DOHH2 (cell line): ENCODE data around the gene SSUH2.

Experiments used
- H3F3A ChIP-seq: fragments of 200-600 bp; sonication (generic), shearing (Covaris generic); 2 replicates; pipeline ENCODE4 v1.6.0; 2016; ENCODE audit warnings: antibody characterized with exemption, mild to moderate bottlenecking; ENCODE audit not compliant: control insufficient read depth, insufficient read depth
- H3K27ac ChIP-seq: fragments of 200-600 bp; sonication (generic); 2 replicates; pipeline ENCODE4 v1.5.1; 2014; ENCODE audit warnings: low read depth, mild to moderate bottlenecking, low read length, moderate library complexity
- H3K27me3 ChIP-seq: fragments of 200-600 bp; sonication (generic); 2 replicates; pipeline ENCODE4 v1.6.1; 2014; ENCODE audit warnings: mild to moderate bottlenecking, low read length, mixed read lengths; ENCODE audit not compliant: control insufficient read depth
- H3K36me3 ChIP-seq: fragments of 200-600 bp; sonication (generic); 2 replicates; pipeline ENCODE4 v1.6.1; 2014; ENCODE audit warnings: mild to moderate bottlenecking, low read length, moderate library complexity, mixed read lengths; ENCODE audit not compliant: control insufficient read depth
- H3K4me1 ChIP-seq: fragments of 200-600 bp; sonication (generic); 2 replicates; pipeline ENCODE4 v1.6.1; 2014; ENCODE audit warnings: mild to moderate bottlenecking, low read length, mixed read lengths; ENCODE audit not compliant: control insufficient read depth
- H3K4me2 ChIP-seq: fragments of 200-600 bp; sonication (generic); 2 replicates; pipeline ENCODE4 v1.6.0; 2014; ENCODE audit warnings: mild to moderate bottlenecking, low read length, moderate library complexity
- H3K4me3 ChIP-seq: fragments of 200-600 bp; sonication (generic); 2 replicates; pipeline ENCODE4 v1.5.1; 2014; ENCODE audit warnings: mild to moderate bottlenecking, low read length, mixed read lengths
- H3K79me2 ChIP-seq: fragments of 200-600 bp; sonication (generic); 2 replicates; pipeline ENCODE4 v1.6.1; 2014; ENCODE audit warnings: mild to moderate bottlenecking, low read length, mixed read lengths; ENCODE audit not compliant: control insufficient read depth
- H3K9me2 ChIP-seq: fragments of 200-600 bp; sonication (generic); replicated peaks from 2 replicates; pipeline ENCODE4 v1.6.1; 2014; ENCODE audit warnings: mild to moderate bottlenecking, low read length, mixed read lengths; ENCODE audit not compliant: control insufficient read depth
- H3K9me3 ChIP-seq: fragments of 200-600 bp; sonication (generic); 2 replicates; pipeline ENCODE4 v1.6.1; 2014; ENCODE audit warnings: antibody characterized with exemption, low read length, mixed read lengths; ENCODE audit not compliant: control insufficient read depth, insufficient read depth
- H4K20me1 ChIP-seq: fragments of 200-600 bp; sonication (generic); 2 replicates; pipeline ENCODE4 v1.6.0; 2014; ENCODE audit warnings: low read depth, mild to moderate bottlenecking, antibody characterized with exemption, low read length, moderate library complexity; ENCODE audit not compliant: control insufficient read depth, insufficient read depth
- EZH2phosphoT487 ChIP-seq: fragments of 200-600 bp; sonication (generic); IDR thresholded peaks from 2 replicates; pipeline ENCODE4 v1.6.1; 2017; ENCODE audit warnings: borderline replicate concordance, mild to moderate bottlenecking, antibody characterized with exemption, low read length, moderate library complexity, mixed read lengths
- TF ChIP-seq, protein P1 (sequence below): fragments of 200-600 bp; sonication (generic); IDR thresholded peaks from one replicate; pipeline ENCODE4 v1.5.1; 2014; ENCODE audit warnings: antibody characterized with exemption, mild to moderate bottlenecking, low read depth, low read length; ENCODE audit not compliant: poor library complexity, severe bottlenecking

SSUH2 gene

DNA sequence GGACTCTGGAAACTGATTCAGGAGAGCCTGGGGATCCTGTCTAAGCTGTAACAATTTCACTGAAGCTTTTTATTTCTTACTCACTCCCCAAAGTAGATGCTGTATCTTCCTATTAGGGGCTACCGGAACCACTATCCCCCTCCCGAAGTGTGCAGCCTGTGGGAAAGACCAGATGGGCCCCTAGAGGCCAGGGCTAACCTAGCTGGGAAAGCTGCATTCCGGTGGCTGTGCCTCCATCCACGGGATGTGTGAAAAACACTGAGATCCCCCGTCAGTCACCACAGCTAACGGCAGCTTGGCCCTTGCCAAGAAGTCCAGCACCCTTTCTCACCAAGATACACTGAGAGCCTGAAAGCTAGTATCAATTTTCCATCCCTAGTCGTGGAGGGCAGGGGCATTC, 3.1 kb downstream of the SSUH2 start:
- Histone ChIP-seq H3K27ac (no peak overlapping the region), H3K4me3 (no peak overlapping the region), H3K79me2 (no peaks in the 10 kb centered on the region), H3K9me3 (no peaks in the 10 kb centered on the region), H3K36me3 (no peaks in the 10 kb centered on the region), H4K20me1 (no peaks in the 10 kb centered on the region), H3K4me1 (no peaks in the 10 kb centered on the region), H3K9me2 (no peaks in the 10 kb centered on the region), H3F3A (no peaks in the 10 kb centered on the region), H3K27me3 (peaks cover 12% of the 10 kb centered on the region), H3K4me2 (no peak overlapping the region)
- no peak for TF ChIP-seq EZH2phosphoT487
- TF ChIP-seq, protein P1, sequence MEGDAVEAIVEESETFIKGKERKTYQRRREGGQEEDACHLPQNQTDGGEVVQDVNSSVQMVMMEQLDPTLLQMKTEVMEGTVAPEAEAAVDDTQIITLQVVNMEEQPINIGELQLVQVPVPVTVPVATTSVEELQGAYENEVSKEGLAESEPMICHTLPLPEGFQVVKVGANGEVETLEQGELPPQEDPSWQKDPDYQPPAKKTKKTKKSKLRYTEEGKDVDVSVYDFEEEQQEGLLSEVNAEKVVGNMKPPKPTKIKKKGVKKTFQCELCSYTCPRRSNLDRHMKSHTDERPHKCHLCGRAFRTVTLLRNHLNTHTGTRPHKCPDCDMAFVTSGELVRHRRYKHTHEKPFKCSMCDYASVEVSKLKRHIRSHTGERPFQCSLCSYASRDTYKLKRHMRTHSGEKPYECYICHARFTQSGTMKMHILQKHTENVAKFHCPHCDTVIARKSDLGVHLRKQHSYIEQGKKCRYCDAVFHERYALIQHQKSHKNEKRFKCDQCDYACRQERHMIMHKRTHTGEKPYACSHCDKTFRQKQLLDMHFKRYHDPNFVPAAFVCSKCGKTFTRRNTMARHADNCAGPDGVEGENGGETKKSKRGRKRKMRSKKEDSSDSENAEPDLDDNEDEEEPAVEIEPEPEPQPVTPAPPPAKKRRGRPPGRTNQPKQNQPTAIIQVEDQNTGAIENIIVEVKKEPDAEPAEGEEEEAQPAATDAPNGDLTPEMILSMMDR = no peak

- no peak overlapping the region for H3K4me2 ChIP-seq
- TF ChIP-seq EZH2phosphoT487 = no peak
- TF ChIP-seq, protein P1 = no peak
- H3K4me1 ChIP-seq = no peaks in the 10 kb centered on the region
- H3K36me3 ChIP-seq = no peaks in the 10 kb centered on the region
- H3K27ac ChIP-seq = no peak overlapping the region
- H3K79me2 ChIP-seq = no peaks in the 10 kb centered on the region
- peaks cover 12% of the 10 kb centered on the region for H3K27me3 ChIP-seq
- no peaks in the 10 kb centered on the region for H3K9me3 ChIP-seq
- H3K9me2 ChIP-seq = no peaks in the 10 kb centered on the region
- H4K20me1 ChIP-seq = no peaks in the 10 kb centered on the region
- no peaks in the 10 kb centered on the region for H3F3A ChIP-seq
- H3K4me3 ChIP-seq = no peak overlapping the region
These were observed 4.4 kb downstream of the SSUH2 start for GRCh38 chr3:8640223-8640622.

GRCh38 chr3:8639659-8640000, 5.0 kb downstream of the SSUH2 start:
- H3K79me2 ChIP-seq = no peaks in the 10 kb centered on the region
- H3K4me1 ChIP-seq = no peaks in the 10 kb centered on the region

More at GRCh38 chr3:8639659-8640000, 5.0 kb downstream of the SSUH2 start:
- H3K27me3 ChIP-seq = peaks cover 12% of the 10 kb centered on the region
- H3K27ac ChIP-seq = no peak overlapping the region
- H3K4me3 ChIP-seq = no peak overlapping the region
- no peaks in the 10 kb centered on the region for H4K20me1 ChIP-seq
- no peaks in the 10 kb centered on the region for H3K9me2 ChIP-seq
- no peak overlapping the region for H3K4me2 ChIP-seq
- no peaks in the 10 kb centered on the region for H3K9me3 ChIP-seq
- H3K36me3 ChIP-seq = no peaks in the 10 kb centered on the region
- no peaks in the 10 kb centered on the region for H3F3A ChIP-seq
- no peak for TF ChIP-seq EZH2phosphoT487
- TF ChIP-seq, protein P1 = no peak
